GM12872 (cell line): ENCODE results near the gene RCOR1.

Source experiments
- CTCF ChIP-seq: IDR thresholded peaks from 3 replicates; pipeline ENCODE4 v1.5.1; 2011; ENCODE audit warnings: low read depth, mild to moderate bottlenecking, low read length, moderate library complexity; ENCODE audit not compliant: insufficient read depth

The RCOR1 gene

GRCh38 chr14:102729268-102729667, 136.8 kb downstream of the RCOR1 start:
- no peak for TF ChIP-seq CTCF

DNA sequence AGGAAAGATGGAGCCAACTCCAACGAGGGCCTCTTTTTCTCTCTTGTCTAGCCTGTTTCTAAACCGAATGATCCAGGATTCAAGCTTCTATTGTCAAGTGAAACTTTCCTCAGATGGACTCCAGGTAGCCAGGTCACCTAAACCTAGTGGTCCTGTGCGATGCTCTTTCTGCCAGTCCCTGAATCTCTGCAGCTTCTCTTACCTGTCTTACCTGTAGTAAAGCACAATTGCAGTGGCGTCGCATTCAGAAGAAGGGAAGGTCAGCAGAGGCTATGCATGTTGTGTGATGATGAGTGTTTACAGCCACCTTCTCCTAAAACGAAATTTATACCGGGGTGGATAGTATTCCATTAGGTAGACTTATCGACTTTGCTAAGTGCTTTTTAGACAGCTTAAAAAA, 137.4 kb downstream of the RCOR1 start:
- TF ChIP-seq CTCF, result no peak

GRCh38 chr14:102731101-102731870, 138.8 kb downstream of the RCOR1 start:
- no peak for TF ChIP-seq CTCF

GRCh38 chr14:102731871-102732800, 139.7 kb downstream of the RCOR1 start:
- no peak for TF ChIP-seq CTCF

- TF ChIP-seq CTCF, result no peak
Observed at GRCh38 chr14:102732924-102733323, 140.5 kb downstream of the RCOR1 start.

- TF ChIP-seq CTCF, result no peak
Observed at GRCh38 chr14:102733326-102733725, 140.9 kb downstream of the RCOR1 start.

- TF ChIP-seq CTCF, result no peak
Observed at GRCh38 chr14:102734436-102734835, 142.0 kb downstream of the RCOR1 start.
